GM23248 (cell line): ENCODE data around the gene HSPG2. TPM values are rescaled to one million over a fixed set of nuclear protein-coding genes. Genes with fewer than 3 reads are reported as not detected.

Experiments
- DNase-seq: peaks from one replicate; pipeline ENCODE4 v3.0.0-alpha.2; 2015
- H2AFZ ChIP-seq: fragments of 200-600 bp; sonication (generic); 2 replicates; pipeline ENCODE4 v1.6.1; 2016; ENCODE audit warnings: antibody characterized with exemption
- H3F3A ChIP-seq: fragments of 200-600 bp; sonication (generic); 2 replicates; pipeline ENCODE4 v1.6.1; 2016; ENCODE audit warnings: mild to moderate bottlenecking, antibody characterized with exemption, mixed run types; ENCODE audit not compliant: insufficient read depth
- H3K27ac ChIP-seq: fragments of 200-600 bp; sonication (generic); 2 replicates; pipeline ENCODE4 v1.5.1; 2016; ENCODE audit warnings: mild to moderate bottlenecking
- H3K27me3 ChIP-seq: fragments of 200-600 bp; sonication (generic); replicated peaks from 2 replicates; pipeline ENCODE4 v1.6.1; 2016; ENCODE audit warnings: mild to moderate bottlenecking; ENCODE audit not compliant: insufficient read depth
- H3K36me3 ChIP-seq: fragments of 200-600 bp; sonication (generic); 2 replicates; pipeline ENCODE4 v1.6.1; 2016; ENCODE audit warnings: low read depth, mild to moderate bottlenecking
- H3K4me1 ChIP-seq: fragments of 200-600 bp; sonication (generic); 2 replicates; pipeline ENCODE4 v1.6.1; 2016; ENCODE audit warnings: mild to moderate bottlenecking; ENCODE audit not compliant: insufficient read depth
- H3K4me2 ChIP-seq: fragments of 200-600 bp; sonication (generic); one replicate; pipeline ENCODE4 v1.6.1; 2016; ENCODE audit warnings: mild to moderate bottlenecking; ENCODE audit not compliant: unreplicated experiment
- H3K4me3 ChIP-seq: fragments of 200-600 bp; sonication (generic); 2 replicates; pipeline ENCODE4 v1.5.1; 2016; ENCODE audit warnings: mild to moderate bottlenecking
- H3K79me2 ChIP-seq: fragments of 200-600 bp; sonication (generic); 2 replicates; pipeline ENCODE4 v1.6.1; 2016; ENCODE audit warnings: mild to moderate bottlenecking; ENCODE audit not compliant: insufficient read depth
- H3K9ac ChIP-seq: fragments of 200-600 bp; sonication (generic); 2 replicates; pipeline ENCODE4 v1.6.1; 2016; ENCODE audit warnings: mild to moderate bottlenecking
- H3K9me2 ChIP-seq: fragments of 200-600 bp; sonication (generic); 2 replicates; pipeline ENCODE4 v1.6.1; 2016; ENCODE audit warnings: mixed run types, mild to moderate bottlenecking, moderate library complexity; ENCODE audit not compliant: insufficient read depth
- H3K9me3 ChIP-seq: fragments of 200-600 bp; sonication (generic); one replicate; pipeline ENCODE4 v1.6.1; 2017; ENCODE audit warnings: low read depth
- H4K20me1 ChIP-seq: fragments of 200-600 bp; sonication (generic); 2 replicates; pipeline ENCODE4 v1.6.0; 2016; ENCODE audit not compliant: insufficient read depth
- EZH2 ChIP-seq: fragments of 200-600 bp; sonication (generic); IDR thresholded peaks from 2 replicates; pipeline ENCODE4 v1.6.1; 2018; ENCODE audit warnings: antibody characterized with exemption, mild to moderate bottlenecking; ENCODE audit not compliant: insufficient read depth, poor library complexity, severe bottlenecking
- EZH2phosphoT487 ChIP-seq: fragments of 200-600 bp; sonication (generic); IDR thresholded peaks from 2 replicates; pipeline ENCODE4 v1.6.1; 2018; ENCODE audit warnings: antibody characterized with exemption, moderate library complexity, mild to moderate bottlenecking, low read depth; ENCODE audit not compliant: insufficient read depth
- WGBS, 2 experiments: methylation state at CpG; one replicate each; pipeline ENCODE4 v1.1.6; 2015 to 2017; ENCODE audit warnings: low lambda C conversion rate in 2 of 2, low coverage in 1 of 2; ENCODE audit errors: missing lambda C conversion rate in 2 of 2; 5-methylcytosine and 5-hydroxymethylcytosine counted together
- in situ Hi-C: fragments of 300-500 bp; cut with MboI; formaldehyde crosslinking; loops from 2 replicates; pipeline ENCODE4 v1.15.0; 2020
- polyA plus RNA-seq: library from polyadenylated mRNA; unstranded; fragments of >200 nt; fragmentation: Nextera tagmentation; extraction: Ambion mirVana; gene quantifications from 2 replicates; pipeline ENCODE4 v1.2.1, GENCODE V29; 2016
- total RNA-seq: library from RNA; depleted of rRNA; stranded (reverse); fragments of >200 nt; shearing (Covaris generic); gene quantifications from 2 replicates; pipeline ENCODE4 v1.2.3, GENCODE V29; 2014

The HSPG2 gene
- total and polyA plus RNA-seq, 2 experiments from 2014 or later = 123 to 407 TPM

DNA sequence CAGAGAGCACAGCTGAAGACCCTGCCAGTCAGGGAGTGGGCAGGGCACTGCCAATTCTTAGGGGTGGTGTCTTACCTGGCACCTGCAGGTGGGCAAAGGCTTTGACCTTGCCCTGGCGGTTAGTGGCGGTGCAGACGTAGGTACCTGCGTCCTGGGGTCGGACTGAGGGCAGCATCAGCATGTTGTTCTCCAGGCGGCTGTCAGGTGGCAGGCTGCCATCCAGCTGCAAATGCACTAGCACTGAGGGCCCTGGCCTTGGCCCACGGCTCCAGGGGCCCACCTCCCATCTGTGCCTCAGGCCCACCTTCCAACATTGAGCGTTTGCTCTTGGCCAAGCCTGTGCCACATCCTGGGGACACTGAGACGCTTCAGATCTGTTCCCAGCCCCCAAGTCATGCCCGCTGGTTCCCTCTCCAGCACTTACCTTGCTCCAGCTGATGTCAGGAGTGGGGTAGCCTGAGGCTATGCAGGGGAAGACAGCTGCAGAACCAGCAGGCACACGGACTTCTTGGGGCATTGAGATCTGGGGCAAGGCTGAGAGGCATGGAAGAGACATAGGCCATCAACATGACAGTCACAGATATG lies 103.6 kb downstream of the HSPG2 start:
- Histone ChIP-seq H3F3A (peaks cover 8% of the 10 kb centered on the region; the same call in 1 of the 2 replicates), H3K36me3 (peaks cover 54% of the 10 kb centered on the region), H3K9ac (no peak overlapping the region), H3K9me2 (no peaks in the 10 kb centered on the region), H4K20me1 (0 out of 2 replicates have a peak, but pooled peaks cover 3% of the 10 kb centered on the region), H3K9me3 (no peaks in the 10 kb centered on the region), H3K27me3 (no peaks in the 10 kb centered on the region), H3K4me2 (no peak overlapping the region), H3K4me3 (no peak overlapping the region), H3K27ac (no peak overlapping the region), H3K79me2 (no peaks in the 10 kb centered on the region), H2AFZ (no peak overlapping the region), H3K4me1 (no peaks in the 10 kb centered on the region)
- WGBS, 2 experiments = 88 to 91% methylated on average over 11 of the region's 11 CpGs
- no peak for TF ChIP-seq EZH2
- TF ChIP-seq EZH2phosphoT487 = no peak
- in situ Hi-C loops = no loop called here
- DNase-seq = no peak

- Histone ChIP-seq H3K4me2 (no peak overlapping the region), H3K9me3 (no peaks in the 10 kb centered on the region), H3K36me3 (peaks cover 58% of the 10 kb centered on the region), H3K4me1 (no peaks in the 10 kb centered on the region), H3K4me3 (no peak overlapping the region), H3K27me3 (no peaks in the 10 kb centered on the region), H3K9me2 (no peaks in the 10 kb centered on the region), H2AFZ (no peak overlapping the region), H3K79me2 (no peaks in the 10 kb centered on the region), H3F3A (peaks cover 6% of the 10 kb centered on the region; the same call in 1 of the 2 replicates), H3K27ac (no peak overlapping the region), H3K9ac (no peak overlapping the region), H4K20me1 (0 out of 2 replicates have a peak, but pooled peaks cover 3% of the 10 kb centered on the region)
- no peak for TF ChIP-seq EZH2phosphoT487
- TF ChIP-seq EZH2 = no peak
- DNase-seq = no peak
- WGBS, 2 experiments = 84 to 87% methylated on average over 13 to 14 of the region's 14 CpGs
- in situ Hi-C loops = no loop called here
Measured at GRCh38 chr1:21831454-21831970, 105.6 kb downstream of the HSPG2 start.

DNA sequence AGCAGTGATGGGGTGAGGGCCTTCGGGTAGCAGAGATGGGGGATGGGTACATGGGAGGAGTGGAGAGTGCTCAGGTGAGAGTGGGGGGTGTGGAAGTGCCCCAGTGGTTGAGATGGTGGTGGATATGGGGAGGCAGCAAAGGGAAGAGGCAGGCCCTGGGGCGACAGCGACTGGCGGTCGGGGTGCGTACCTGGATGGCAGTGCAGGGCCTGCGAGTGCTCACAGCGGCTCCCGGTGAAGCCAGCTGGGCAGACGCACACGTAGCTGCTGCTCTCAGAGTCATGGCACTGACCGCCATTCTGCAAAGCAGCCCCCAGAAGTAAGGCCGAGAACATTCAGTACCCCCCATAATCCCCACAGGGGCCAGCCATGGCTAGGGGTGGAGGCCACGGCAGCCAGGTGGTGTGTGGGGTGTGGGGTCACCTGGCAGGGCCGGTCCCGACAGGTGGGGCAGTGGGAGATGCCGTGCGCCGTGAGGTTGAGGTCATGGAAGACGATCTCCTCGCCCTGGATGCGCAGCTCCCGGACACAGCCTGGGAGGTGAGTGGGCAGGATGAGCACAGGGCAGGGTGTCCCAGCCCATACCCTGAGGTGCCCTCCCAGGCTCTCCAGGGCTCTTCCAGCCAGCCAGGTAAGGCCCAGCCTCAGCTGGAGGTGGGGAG lies 106.2 kb downstream of the HSPG2 start:
- no peak for DNase-seq
- H3K4me3 ChIP-seq = no peak overlapping the region
- peaks cover 4% of the 10 kb centered on the region; the same call in 1 of the 2 replicates for H3K79me2 ChIP-seq
- H3K36me3 ChIP-seq = peaks cover 52% of the 10 kb centered on the region
- no peak overlapping the region for H2AFZ ChIP-seq
- TF ChIP-seq EZH2 (no peak), EZH2phosphoT487 (no peak)
- H3K9me2 ChIP-seq = no peaks in the 10 kb centered on the region
- no peaks in the 10 kb centered on the region for H3K9me3 ChIP-seq
- 0 out of 2 replicates have a peak, but pooled peaks cover 3% of the 10 kb centered on the region for H4K20me1 ChIP-seq
- WGBS, 2 experiments = 91 to 95% methylated on average over 22 to 23 of the region's 23 CpGs
- in situ Hi-C loops = no loop called here
- no peaks in the 10 kb centered on the region for H3K4me1 ChIP-seq
- no peak overlapping the region for H3K9ac ChIP-seq
- H3F3A ChIP-seq = peaks cover 6% of the 10 kb centered on the region; the same call in 1 of the 2 replicates
- H3K4me2 ChIP-seq = no peak overlapping the region
- H3K27me3 ChIP-seq = no peaks in the 10 kb centered on the region
- no peak overlapping the region for H3K27ac ChIP-seq

- no peak for DNase-seq
- 97 to 98% methylated on average over 17 of the region's 17 CpGs for WGBS, 2 experiments
- H3K9me3 ChIP-seq = no peaks in the 10 kb centered on the region
- H3K4me1 ChIP-seq = no peaks in the 10 kb centered on the region
- no peaks in the 10 kb centered on the region for H4K20me1 ChIP-seq
- peaks cover 12% of the 10 kb centered on the region for H3F3A ChIP-seq
- H3K9me2 ChIP-seq = no peaks in the 10 kb centered on the region
- no peak overlapping the region for H3K9ac ChIP-seq
- H3K79me2 ChIP-seq = peaks cover 5% of the 10 kb centered on the region; the same call in 1 of the 2 replicates
- H3K27ac ChIP-seq = no peak overlapping the region
- H3K36me3 ChIP-seq = peaks cover 48% of the 10 kb centered on the region
- H2AFZ ChIP-seq = no peak overlapping the region
- no peaks in the 10 kb centered on the region for H3K27me3 ChIP-seq
- H3K4me2 ChIP-seq = no peak overlapping the region
- in situ Hi-C loops = no loop called here
- H3K4me3 ChIP-seq = no peak overlapping the region
- TF ChIP-seq EZH2phosphoT487 (no peak), EZH2 (no peak)
Measured at GRCh38 chr1:21829294-21829693, 107.8 kb downstream of the HSPG2 start.
